ENCODE measurements around the gene YWHAH. TPM values are rescaled to one million over a fixed set of nuclear protein-coding genes. Genes with fewer than 3 reads are reported as not detected.

Gene YWHAH
- total and polyA plus RNA-seq, 2 experiments from 2014 or later, result 168 to 237 TPM

DNA sequence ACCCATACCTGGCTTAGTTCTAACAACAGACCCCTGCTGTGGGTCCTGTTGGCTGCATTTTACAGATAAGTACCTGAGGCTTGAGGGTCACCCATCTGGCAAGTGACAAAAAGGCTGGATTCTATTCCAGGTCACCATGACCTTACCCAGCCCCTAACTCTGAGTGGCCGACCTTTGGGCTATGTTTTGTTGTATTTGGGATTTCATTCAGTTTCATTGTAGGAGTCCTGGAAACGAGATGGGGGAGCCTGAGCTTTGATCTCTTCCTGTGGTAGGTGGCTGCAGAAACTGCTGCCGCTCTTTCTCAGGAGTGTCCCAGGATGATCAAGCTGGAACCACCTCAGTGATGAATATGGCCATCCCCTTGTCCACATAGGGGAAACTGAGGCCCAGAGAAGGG is 24.6 kb upstream of the YWHAH start:
- no peaks in the 10 kb centered on the region for H3K4me1 ChIP-seq (ENCODE audit: insufficient read depth)
- whole genome bisulfite sequencing, 2 experiments (ENCODE audit: low coverage in 1 of 2, low lambda C conversion rate in 2 of 2, missing lambda C conversion rate in 2 of 2), result 74 to 76% methylated on average over 3 of the region's 3 CpGs
- no peak overlapping the region for H3K27ac ChIP-seq
- no peak overlapping the region for H3K4me2 ChIP-seq (ENCODE audit: unreplicated experiment)
- no peaks in the 10 kb centered on the region for H3K9me3 ChIP-seq (ENCODE audit: low read depth)
- H3K36me3 ChIP-seq (ENCODE audit: low read depth), result no peaks in the 10 kb centered on the region
- H3K9me2 ChIP-seq (ENCODE audit: insufficient read depth), result no peaks in the 10 kb centered on the region
- in situ Hi-C loops (cut with MboI), result no loop called here
- no peak overlapping the region for H3K4me3 ChIP-seq
- no peaks in the 10 kb centered on the region for H3K27me3 ChIP-seq (replicated peaks; ENCODE audit: insufficient read depth)
- H3F3A ChIP-seq (ENCODE audit: insufficient read depth), result no peaks in the 10 kb centered on the region
- H4K20me1 ChIP-seq (ENCODE audit: insufficient read depth), result no peaks in the 10 kb centered on the region
- no peak overlapping the region for H2AFZ ChIP-seq
- no peak for DNase-seq
- no peaks in the 10 kb centered on the region for H3K79me2 ChIP-seq (ENCODE audit: insufficient read depth)
- H3K9ac ChIP-seq, result no peak overlapping the region
- TF ChIP-seq EZH2 (IDR thresholded peaks at IDR 0.05; ENCODE audit: insufficient read depth, poor library complexity, severe bottlenecking) (no peak), EZH2phosphoT487 (IDR thresholded peaks at IDR 0.05; ENCODE audit: insufficient read depth, low read depth) (no peak)

DNA sequence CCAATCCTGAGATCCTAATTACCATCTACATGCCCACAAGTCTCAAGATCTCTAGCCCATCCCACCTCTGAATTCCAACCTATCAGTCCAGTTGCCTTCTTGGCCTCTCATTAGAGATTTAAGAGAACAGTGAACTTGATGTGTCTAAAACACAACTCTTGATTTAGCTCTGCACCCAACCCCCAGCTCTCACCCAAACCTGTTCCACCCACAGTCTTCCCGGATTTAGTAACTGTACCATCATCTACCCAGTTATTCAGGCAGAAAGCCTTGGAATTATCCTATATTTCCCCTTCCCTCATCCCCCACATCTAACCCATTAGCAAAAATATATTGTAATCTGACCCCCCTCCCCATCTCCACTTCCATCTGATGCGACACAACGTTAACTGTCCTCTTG is 24.0 kb upstream of the YWHAH start:
- H3K4me2 ChIP-seq (ENCODE audit: unreplicated experiment), result no peak overlapping the region
- no peaks in the 10 kb centered on the region for H3K36me3 ChIP-seq (ENCODE audit: low read depth)
- no peak overlapping the region for H2AFZ ChIP-seq
- H3K9ac ChIP-seq, result no peak overlapping the region
- no peaks in the 10 kb centered on the region for H3K79me2 ChIP-seq (ENCODE audit: insufficient read depth)
- H3K9me3 ChIP-seq (ENCODE audit: low read depth), result no peaks in the 10 kb centered on the region
- no peaks in the 10 kb centered on the region for H3K9me2 ChIP-seq (ENCODE audit: insufficient read depth)
- H3F3A ChIP-seq (ENCODE audit: insufficient read depth), result no peaks in the 10 kb centered on the region
- no peak for TF ChIP-seq EZH2phosphoT487 (IDR thresholded peaks at IDR 0.05; ENCODE audit: insufficient read depth, low read depth)
- no peak for TF ChIP-seq EZH2 (IDR thresholded peaks at IDR 0.05; ENCODE audit: insufficient read depth, poor library complexity, severe bottlenecking)
- no peak overlapping the region for H3K4me3 ChIP-seq
- in situ Hi-C loops (cut with MboI), result no loop called here
- DNase-seq, result no peak
- no peaks in the 10 kb centered on the region for H3K27me3 ChIP-seq (replicated peaks; ENCODE audit: insufficient read depth)
- H4K20me1 ChIP-seq (ENCODE audit: insufficient read depth), result no peaks in the 10 kb centered on the region
- no peak overlapping the region for H3K27ac ChIP-seq
- 96 to 97% methylated on average over 3 of the region's 3 CpGs for WGBS, 2 experiments (ENCODE audit: low coverage in 1 of 2, low lambda C conversion rate in 2 of 2, missing lambda C conversion rate in 2 of 2)
- H3K4me1 ChIP-seq (ENCODE audit: insufficient read depth), result no peaks in the 10 kb centered on the region

GRCh38 chr22:31921106-31921505 is 23.2 kb upstream of the YWHAH start:
- Histone ChIP-seq H3F3A (ENCODE audit: insufficient read depth) (no peaks in the 10 kb centered on the region), H2AFZ (no peak overlapping the region), H3K27ac (no peak overlapping the region), H3K9me3 (ENCODE audit: low read depth) (no peaks in the 10 kb centered on the region), H3K36me3 (ENCODE audit: low read depth) (no peaks in the 10 kb centered on the region), H3K4me3 (no peak overlapping the region), H3K4me2 (ENCODE audit: unreplicated experiment) (no peak overlapping the region), H3K27me3 (replicated peaks; ENCODE audit: insufficient read depth) (no peaks in the 10 kb centered on the region), H3K79me2 (ENCODE audit: insufficient read depth) (no peaks in the 10 kb centered on the region), H3K4me1 (ENCODE audit: insufficient read depth) (no peaks in the 10 kb centered on the region), H3K9ac (no peak overlapping the region), H4K20me1 (ENCODE audit: insufficient read depth) (no peaks in the 10 kb centered on the region), H3K9me2 (ENCODE audit: insufficient read depth) (no peaks in the 10 kb centered on the region)
- DNase-seq, result no peak
- TF ChIP-seq EZH2 (IDR thresholded peaks at IDR 0.05; ENCODE audit: insufficient read depth, poor library complexity, severe bottlenecking) (no peak), EZH2phosphoT487 (IDR thresholded peaks at IDR 0.05; ENCODE audit: insufficient read depth, low read depth) (no peak)
- WGBS, 2 experiments (ENCODE audit: low coverage in 1 of 2, low lambda C conversion rate in 2 of 2, missing lambda C conversion rate in 2 of 2), result 79 to 80% methylated on average over 3 of the region's 3 CpGs
- in situ Hi-C loops (cut with MboI), result no loop called here

DNA sequence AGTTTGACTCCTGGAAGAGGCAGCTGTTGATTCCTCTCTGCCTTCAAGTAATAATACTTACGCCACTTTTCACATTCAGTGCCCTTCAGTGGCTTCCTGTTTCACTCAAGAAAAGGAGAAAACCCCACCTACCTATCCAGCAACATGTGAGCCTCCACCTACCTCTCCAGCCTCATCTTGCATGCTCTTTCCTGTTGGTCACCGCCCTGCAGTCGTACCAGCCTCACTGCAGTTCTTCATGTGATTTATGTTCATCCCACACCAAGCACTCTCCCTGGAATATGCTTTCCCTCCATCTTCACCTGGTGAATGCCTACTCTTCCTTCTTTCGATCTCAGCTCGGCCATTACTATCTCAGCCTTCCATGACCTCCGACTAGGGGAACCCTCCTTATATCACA is 21.8 kb upstream of the YWHAH start:
- 76 to 88% methylated on average over 6 of the region's 6 CpGs for WGBS, 2 experiments (ENCODE audit: low coverage in 1 of 2, low lambda C conversion rate in 2 of 2, missing lambda C conversion rate in 2 of 2)
- H3K79me2 ChIP-seq (ENCODE audit: insufficient read depth), result no peaks in the 10 kb centered on the region
- in situ Hi-C loops (cut with MboI), result no loop called here
- H3K4me2 ChIP-seq (ENCODE audit: unreplicated experiment), result no peak overlapping the region
- no peaks in the 10 kb centered on the region for H3F3A ChIP-seq (ENCODE audit: insufficient read depth)
- no peak for TF ChIP-seq EZH2phosphoT487 (IDR thresholded peaks at IDR 0.05; ENCODE audit: insufficient read depth, low read depth)
- no peak overlapping the region for H2AFZ ChIP-seq
- no peaks in the 10 kb centered on the region for H4K20me1 ChIP-seq (ENCODE audit: insufficient read depth)
- no peak overlapping the region for H3K4me3 ChIP-seq
- H3K36me3 ChIP-seq (ENCODE audit: low read depth), result no peaks in the 10 kb centered on the region
- H3K27ac ChIP-seq, result no peak overlapping the region
- no peaks in the 10 kb centered on the region for H3K4me1 ChIP-seq (ENCODE audit: insufficient read depth)
- H3K27me3 ChIP-seq (replicated peaks; ENCODE audit: insufficient read depth), result no peaks in the 10 kb centered on the region
- H3K9me3 ChIP-seq (ENCODE audit: low read depth), result no peaks in the 10 kb centered on the region
- H3K9ac ChIP-seq, result no peak overlapping the region
- no peaks in the 10 kb centered on the region for H3K9me2 ChIP-seq (ENCODE audit: insufficient read depth)
- no peak for DNase-seq

DNA sequence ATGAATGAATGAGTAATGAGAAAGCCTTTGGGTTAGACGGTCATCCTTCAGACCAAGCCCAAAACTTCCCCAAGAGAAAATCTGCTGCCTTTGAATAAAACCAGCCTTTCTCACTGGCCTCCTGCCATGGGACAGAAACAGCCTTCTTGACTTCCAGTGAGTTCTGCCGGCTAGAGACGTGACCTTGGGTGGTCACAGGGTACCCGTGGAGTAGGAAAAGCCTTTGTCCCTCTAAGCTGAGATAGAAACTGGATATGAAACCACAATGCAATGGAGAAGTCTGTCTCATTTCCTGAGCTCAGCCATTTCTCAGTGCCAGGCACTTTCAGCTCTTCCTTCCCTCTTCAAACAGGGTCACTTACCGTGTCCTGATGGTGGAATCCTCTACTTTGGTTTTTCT is 21.2 kb upstream of the YWHAH start:
- Histone ChIP-seq H3K9me3 (ENCODE audit: low read depth) (no peaks in the 10 kb centered on the region), H3K9me2 (ENCODE audit: insufficient read depth) (no peaks in the 10 kb centered on the region), H3K4me3 (no peak overlapping the region), H3K36me3 (ENCODE audit: low read depth) (no peaks in the 10 kb centered on the region), H3K9ac (no peak overlapping the region), H4K20me1 (ENCODE audit: insufficient read depth) (no peaks in the 10 kb centered on the region), H3K79me2 (ENCODE audit: insufficient read depth) (no peaks in the 10 kb centered on the region), H3F3A (ENCODE audit: insufficient read depth) (no peaks in the 10 kb centered on the region), H3K4me2 (ENCODE audit: unreplicated experiment) (no peak overlapping the region), H3K27ac (no peak overlapping the region), H3K27me3 (replicated peaks; ENCODE audit: insufficient read depth) (peaks cover 6% of the 10 kb centered on the region; the same call in 1 of the 2 replicates), H2AFZ (no peak overlapping the region), H3K4me1 (ENCODE audit: insufficient read depth) (no peaks in the 10 kb centered on the region)
- DNase-seq, result no peak
- 3 to 6% methylated on average over 5 of the region's 5 CpGs for WGBS, 2 experiments (ENCODE audit: low coverage in 1 of 2, low lambda C conversion rate in 2 of 2, missing lambda C conversion rate in 2 of 2)
- in situ Hi-C loops (cut with MboI), result no loop called here
- no peak for TF ChIP-seq EZH2phosphoT487 (IDR thresholded peaks at IDR 0.05; ENCODE audit: insufficient read depth, low read depth)
- TF ChIP-seq EZH2 (IDR thresholded peaks at IDR 0.05; ENCODE audit: insufficient read depth, poor library complexity, severe bottlenecking), result no peak

All from GM23248 (cell line).